K562 (cell line): ENCODE data around the gene LRRC61. TPM values are rescaled to one million over a fixed set of nuclear protein-coding genes. Genes with fewer than 3 reads are reported as not detected.

Experiments used
- ATF3 ChIP-seq, 2 experiments: fragments of 450-650 bp in 1 of 2; sonication (generic) in 1 of 2; formaldehyde crosslinking in 1 of 2; IDR thresholded peaks in 1 of 2; conservative IDR thresholded peaks in 1 of 2; 2 replicates each; pipeline versions ENCODE4 v1.6.1 to v1.8.1; 2016 to 2023; ENCODE audit warnings: mild to moderate bottlenecking in 2 of 2, moderate library complexity in 2 of 2, inconsistent platforms in 1 of 2, missing genetic modification reagents in 1 of 2
- BRF2 ChIP-seq: IDR thresholded peaks from 3 replicates; pipeline ENCODE4 v1.6.1; 2011; ENCODE audit warnings: borderline replicate concordance, mild to moderate bottlenecking; ENCODE audit not compliant: insufficient read length, insufficient read depth
- CBX5 ChIP-seq: IDR thresholded peaks from 2 replicates; pipeline ENCODE4 v1.6.1; 2014; ENCODE audit warnings: low read depth, borderline replicate concordance
- CLOCK ChIP-seq: fragments of 250-450 bp; sonication (Bioruptor Pico); IDR thresholded peaks from 2 replicates; pipeline ENCODE4 v1.4.0; 2020; ENCODE audit warnings: mild to moderate bottlenecking, moderate library complexity, borderline replicate concordance
- COPS2 ChIP-seq: fragments of 450-650 bp; conservative IDR thresholded peaks from 2 replicates; pipeline ENCODE4 v1.6.1; 2016; ENCODE audit warnings: mild to moderate bottlenecking, moderate library complexity
- DPF2 ChIP-seq: fragments of 450-650 bp; IDR thresholded peaks from 2 replicates; pipeline ENCODE4 v1.6.1; 2016
- EGR1 ChIP-seq: fragments of 450-650 bp; conservative IDR thresholded peaks from 2 replicates; pipeline ENCODE4 v1.6.1; 2017; ENCODE audit warnings: mild to moderate bottlenecking
- GABPB1 ChIP-seq: sonication (generic); formaldehyde crosslinking; IDR thresholded peaks from 2 replicates; pipeline ENCODE4 v1.8.0; 2022; ENCODE audit warnings: mild to moderate bottlenecking, missing genetic modification reagents
- HDAC6 ChIP-seq: IDR thresholded peaks from 2 replicates; pipeline ENCODE4 v1.6.1; 2012; ENCODE audit warnings: low read depth, mild to moderate bottlenecking, control low read depth, inconsistent platforms, low read length, moderate library complexity
- HES1 ChIP-seq: fragments of 450-650 bp; IDR thresholded peaks from 2 replicates; pipeline ENCODE4 v1.6.1; 2016; ENCODE audit warnings: low read depth, mild to moderate bottlenecking, moderate library complexity
- SAP30 ChIP-seq: fragments of 200-600 bp; sonication (generic); IDR thresholded peaks from 2 replicates; pipeline ENCODE4 v1.6.1; 2012; ENCODE audit warnings: borderline replicate concordance, low read depth, mild to moderate bottlenecking, moderate library complexity, low read length, control low read depth, inconsistent platforms; ENCODE audit not compliant: insufficient read depth, poor library complexity, severe bottlenecking
- THRB ChIP-seq: fragments of 450-650 bp; formaldehyde crosslinking; conservative IDR thresholded peaks from 2 replicates; pipeline ENCODE4 v1.4.0; 2022; ENCODE audit warnings: mild to moderate bottlenecking, missing genetic modification characterization
- USF1 ChIP-seq: sonication (generic); formaldehyde crosslinking; IDR thresholded peaks from 2 replicates; pipeline ENCODE4 v1.9.0; 2022; ENCODE audit warnings: mild to moderate bottlenecking, missing genetic modification reagents
- ZBTB17 ChIP-seq: fragments of 450-650 bp; formaldehyde crosslinking; IDR thresholded peaks from 2 replicates; pipeline ENCODE4 v1.4.0; 2020; ENCODE audit warnings: mild to moderate bottlenecking
- ZNF263 ChIP-seq: sonication (generic); formaldehyde crosslinking; IDR thresholded peaks from 2 replicates; pipeline ENCODE4 v1.8.0; 2022; ENCODE audit warnings: mild to moderate bottlenecking, missing genetic modification reagents, borderline replicate concordance
- ZNF707 ChIP-seq: fragments of 250-450 bp; sonication (Bioruptor Pico); conservative IDR thresholded peaks from 2 replicates; pipeline ENCODE4 v1.8.0; 2022; ENCODE audit warnings: inconsistent platforms, mild to moderate bottlenecking, moderate library complexity
- polyA plus RNA-seq, 8 experiments: library from polyadenylated mRNA; depleted of rRNA in 4 of 8; stranded (reverse) in 5 of 8; unstranded in 3 of 8; fragments of >200 nt; fragmentation: Nextera tagmentation in 2 of 8; fragmentation: Illumina TruSeq in 1 of 8; extraction: Ambion mirVana in 2 of 8; extraction: Trizol in 1 of 8; gene quantifications; 2 replicates each; pipeline versions ENCODE4 v1.2.1 to v1.2.3, GENCODE V29; 2011 to 2014; ENCODE audit warnings: inconsistent platforms in 1 of 8, missing spikeins in 1 of 8
- total RNA-seq, 7 experiments: library from RNA; depleted of rRNA in 6 of 7; stranded (reverse); fragments of >200 nt in 6 of 7; fragmentation: Illumina TruSeq in 2 of 7; extraction: Trizol in 2 of 7; gene quantifications; 2 replicates each; pipeline versions ENCODE4 v1.2.1 to v1.2.3, GENCODE V29; 2011 to 2021; ENCODE audit warnings: low replicate concordance in 1 of 7

The LRRC61 gene
- total and polyA plus RNA-seq, 9 of the 15 experiments (the other 6 are each of a cell fraction or from before 2014, with no cell fraction given) = 1.3 to 55.2 (median 35.2) TPM

- TF ChIP-seq CBX5 (no peak), COPS2 (no peak), BRF2 (no peak), THRB (no peak), ATF3 (IDR thresholded peaks at IDR 0.05) (no peak), ATF3 (CRISPR knock-in tag; conservative IDR thresholded peaks at IDR 0.05) (no peak), EGR1 (no peak), ZNF263 (0 out of 2 replicates have a peak, but pooled peaks have one; percentile 17), ZNF707 (CRISPR knock-in tag) (no peak), USF1 (CRISPR knock-in tag) (no peak), GABPB1 (CRISPR knock-in tag) (no peak), CLOCK (CRISPR knock-in tag) (no peak), HES1 (no peak), SAP30 (peak; percentile 75), HDAC6 (no peak), DPF2 (peak; percentile 63), ZBTB17 (CRISPR knock-in tag) (no peak)
These were observed 56.6 kb downstream of the LRRC61 start (continued) for GRCh38 chr7:150379441-150380379.
